Activated CD4-positive, CD25-positive, alpha-beta regulatory T cell (primary cell): Measurements from ENCODE around the gene RNF207.

Experiments
- DNase-seq, 4 experiments: peaks; one replicate each; lab custom pipeline; 2025; lab: John Stamatoyannopoulos, UW

RNF207 gene

GRCh38 chr1:6174621-6175410, 31.1 kb upstream of the RNF207 start:
- DNase-seq: no peak

- no peak for DNase-seq
Measured at GRCh38 chr1:6175411-6175828, 30.5 kb upstream of the RNF207 start.

- no peak for DNase-seq
Measured at GRCh38 chr1:6176779-6177178, 29.1 kb upstream of the RNF207 start.

GRCh38 chr1:6177681-6178380, 28.1 kb upstream of the RNF207 start:
- no peak for DNase-seq

GRCh38 chr1:6178751-6179563, 27.0 kb upstream of the RNF207 start:
- no peak for DNase-seq

- DNase-seq: no peak
Measured at GRCh38 chr1:6179564-6180175, 26.2 kb upstream of the RNF207 start.

- no peak for DNase-seq
Measured at GRCh38 chr1:6180268-6180706, 25.6 kb upstream of the RNF207 start, which contains the start of gene CHD5. Gene CHD5 (minus strand): TSS chr1:6180321. CDS start chr1:6180023, 298 bp downstream.

GRCh38 chr1:6180707-6181311, 25.1 kb upstream of the RNF207 start:
- DNase-seq: no peak

GRCh38 chr1:6181347-6181770, 24.6 kb upstream of the RNF207 start:
- DNase-seq: no peak

GRCh38 chr1:6183520-6183989, 22.4 kb upstream of the RNF207 start:
- DNase-seq: no peak

- DNase-seq: no peak
Measured at GRCh38 chr1:6184083-6184783, 21.7 kb upstream of the RNF207 start.

GRCh38 chr1:6185151-6185550, 20.8 kb upstream of the RNF207 start:
- no peak for DNase-seq

- DNase-seq: no peak
Measured at GRCh38 chr1:6185635-6186382, 20.1 kb upstream of the RNF207 start.

GRCh38 chr1:6188466-6188865, 17.5 kb upstream of the RNF207 start:
- DNase-seq: no peak

- DNase-seq: no peak
Measured at GRCh38 chr1:6191968-6192367, 14.0 kb upstream of the RNF207 start.

- no peak for DNase-seq
Measured at GRCh38 chr1:6197746-6198427, 8.0 kb upstream of the RNF207 start.

GRCh38 chr1:6198646-6199297, 7.1 kb upstream of the RNF207 start:
- peak in 1 of 4 experiments; percentile 19 for DNase-seq

GRCh38 chr1:6199298-6200187, 6.4 kb upstream of the RNF207 start, which contains the start of gene RPL22:
Gene RPL22 (minus strand): TSS chr1:6199595. CDS start chr1:6199573, 22 bp downstream.
- peak; percentile 89 to 93 (median 92) for DNase-seq
